KMS-11 (cell line): Measurements from ENCODE around the gene GALNT9.

Source experiments
- H2AFZ ChIP-seq: fragments of 200-600 bp; sonication (generic); 2 replicates; pipeline ENCODE4 v1.6.1; 2016; ENCODE audit warnings: antibody characterized with exemption, mixed run types, low read depth
- H3K27ac ChIP-seq: fragments of 200-600 bp; sonication (generic); 2 replicates; pipeline ENCODE4 v1.6.1; 2016; ENCODE audit warnings: mild to moderate bottlenecking, mixed run types
- H3K27me3 ChIP-seq: fragments of 200-600 bp; sonication (generic); 2 replicates; pipeline ENCODE4 v1.6.1; 2017; ENCODE audit warnings: mild to moderate bottlenecking, low read depth, mixed run types, moderate library complexity; ENCODE audit not compliant: insufficient read depth
- H3K36me3 ChIP-seq: fragments of 200-600 bp; sonication (generic); 2 replicates; pipeline ENCODE4 v1.6.1; 2017; ENCODE audit warnings: mild to moderate bottlenecking, mixed run types; ENCODE audit not compliant: insufficient read depth
- H3K4me1 ChIP-seq: fragments of 200-600 bp; sonication (generic); 2 replicates; pipeline ENCODE4 v1.6.1; 2016; ENCODE audit warnings: mild to moderate bottlenecking, low read depth, mixed run types; ENCODE audit not compliant: poor library complexity, severe bottlenecking
- H3K4me2 ChIP-seq: fragments of 200-600 bp; sonication (generic); 2 replicates; pipeline ENCODE4 v1.7.0; 2016; ENCODE audit warnings: mild to moderate bottlenecking, mixed run types
- H3K4me3 ChIP-seq: fragments of 200-600 bp; sonication (generic); IDR thresholded peaks from 2 replicates; pipeline ENCODE4 v1.6.1; 2017; ENCODE audit warnings: low read depth, low read length, mixed read lengths; ENCODE audit not compliant: insufficient read depth
- H3K79me2 ChIP-seq: fragments of 200-600 bp; sonication (generic); 2 replicates; pipeline ENCODE4 v1.6.1; 2016; ENCODE audit warnings: low read depth, mixed run types; ENCODE audit not compliant: insufficient read depth
- H3K9ac ChIP-seq: fragments of 200-600 bp; sonication (generic); 2 replicates; pipeline ENCODE4 v1.6.1; 2016; ENCODE audit warnings: mild to moderate bottlenecking, mixed run types
- H4K20me1 ChIP-seq: fragments of 200-600 bp; sonication (generic); 2 replicates; pipeline ENCODE4 v1.6.1; 2016; ENCODE audit warnings: mild to moderate bottlenecking, mixed run types; ENCODE audit not compliant: insufficient read depth
- CTCF ChIP-seq: fragments of 200-600 bp; sonication (generic); conservative IDR thresholded peaks from 2 replicates; pipeline ENCODE4 v1.6.1; 2017; ENCODE audit warnings: low read depth, mild to moderate bottlenecking, antibody characterized with exemption, low read length, moderate library complexity, mixed read lengths

The GALNT9 gene

GRCh38 chr12:132161796-132162507 lies 167.4 kb downstream of the GALNT9 start:
- Histone ChIP-seq H3K4me1 (peaks cover 7% of the 10 kb centered on the region), H3K79me2 (no peaks in the 10 kb centered on the region), H4K20me1 (no peaks in the 10 kb centered on the region), H3K36me3 (no peaks in the 10 kb centered on the region), H3K27me3 (no peaks in the 10 kb centered on the region), H3K9ac (peak overlapping the region; percentile 3; the same call in 1 of the 2 replicates), H3K27ac (no peak overlapping the region), H3K4me3 (no peak overlapping the region), H3K4me2 (peak overlapping the region; percentile 45), H2AFZ (no peak overlapping the region)
- no peak for TF ChIP-seq CTCF

- H3K9ac ChIP-seq: no peak overlapping the region
- H3K4me3 ChIP-seq: no peak overlapping the region
- no peak overlapping the region for H2AFZ ChIP-seq
- no peaks in the 10 kb centered on the region for H3K79me2 ChIP-seq
- TF ChIP-seq CTCF: no peak
- H3K27ac ChIP-seq: no peak overlapping the region
- H3K36me3 ChIP-seq: no peaks in the 10 kb centered on the region
- peaks cover 7% of the 10 kb centered on the region for H3K4me1 ChIP-seq
- no peaks in the 10 kb centered on the region for H4K20me1 ChIP-seq
- no peak overlapping the region for H3K4me2 ChIP-seq
- no peaks in the 10 kb centered on the region for H3K27me3 ChIP-seq
Measured at GRCh38 chr12:132161036-132161781, 168.2 kb downstream of the GALNT9 start.

GRCh38 chr12:132160601-132161035 lies 168.8 kb downstream of the GALNT9 start:
- no peaks in the 10 kb centered on the region for H3K79me2 ChIP-seq
- no peak overlapping the region for H2AFZ ChIP-seq
- no peak overlapping the region for H3K4me2 ChIP-seq
- H3K4me3 ChIP-seq: no peak overlapping the region
- peaks cover 7% of the 10 kb centered on the region for H3K4me1 ChIP-seq
- TF ChIP-seq CTCF: no peak
- no peak overlapping the region for H3K27ac ChIP-seq
- H3K27me3 ChIP-seq: no peaks in the 10 kb centered on the region
- H3K9ac ChIP-seq: no peak overlapping the region
- no peaks in the 10 kb centered on the region for H3K36me3 ChIP-seq
- H4K20me1 ChIP-seq: no peaks in the 10 kb centered on the region

GRCh38 chr12:132160016-132160415 lies 169.4 kb downstream of the GALNT9 start:
- no peak overlapping the region for H3K4me2 ChIP-seq

More at GRCh38 chr12:132160016-132160415, 169.4 kb downstream of the GALNT9 start:
- H2AFZ ChIP-seq: no peak overlapping the region
- no peak for TF ChIP-seq CTCF
- no peak overlapping the region for H3K9ac ChIP-seq
- H3K4me1 ChIP-seq: peaks cover 7% of the 10 kb centered on the region
- H4K20me1 ChIP-seq: no peaks in the 10 kb centered on the region
- no peaks in the 10 kb centered on the region for H3K36me3 ChIP-seq
- no peak overlapping the region for H3K27ac ChIP-seq
- H3K27me3 ChIP-seq: no peaks in the 10 kb centered on the region
- H3K4me3 ChIP-seq: no peak overlapping the region
- no peaks in the 10 kb centered on the region for H3K79me2 ChIP-seq
